SK-N-SH (cell line): ENCODE results near the gene PLOD2.

Experiments
- CTCF ChIP-seq: fragments of 200-600 bp; sonication (generic); IDR thresholded peaks from 2 replicates; pipeline ENCODE4 v1.6.1; 2017; ENCODE audit warnings: antibody characterized with exemption, mild to moderate bottlenecking, moderate library complexity
- TAF1 ChIP-seq: IDR thresholded peaks from 2 replicates; pipeline ENCODE4 v1.6.1; 2012; ENCODE audit warnings: low read depth, mild to moderate bottlenecking, low read length, moderate library complexity, borderline replicate concordance
- TCF12 ChIP-seq: IDR thresholded peaks from 2 replicates; pipeline ENCODE4 v1.4.0; 2012

GRCh38 chr3:146080578-146080977, 80.4 kb downstream of the PLOD2 start:
- TF ChIP-seq TAF1 (no peak), CTCF (no peak), TCF12 (no peak)
